HG02852 (cell line): ENCODE results near the gene SFXN3.

Experiments used
- ATAC-seq: cut with Tn5 transposase; IDR thresholded peaks from one replicate; pipeline ENCODE4 v1.9.1; 2021; ENCODE audit warnings: mild to moderate bottlenecking, moderate library complexity; ENCODE audit not compliant: unreplicated experiment

SFXN3 gene

DNA sequence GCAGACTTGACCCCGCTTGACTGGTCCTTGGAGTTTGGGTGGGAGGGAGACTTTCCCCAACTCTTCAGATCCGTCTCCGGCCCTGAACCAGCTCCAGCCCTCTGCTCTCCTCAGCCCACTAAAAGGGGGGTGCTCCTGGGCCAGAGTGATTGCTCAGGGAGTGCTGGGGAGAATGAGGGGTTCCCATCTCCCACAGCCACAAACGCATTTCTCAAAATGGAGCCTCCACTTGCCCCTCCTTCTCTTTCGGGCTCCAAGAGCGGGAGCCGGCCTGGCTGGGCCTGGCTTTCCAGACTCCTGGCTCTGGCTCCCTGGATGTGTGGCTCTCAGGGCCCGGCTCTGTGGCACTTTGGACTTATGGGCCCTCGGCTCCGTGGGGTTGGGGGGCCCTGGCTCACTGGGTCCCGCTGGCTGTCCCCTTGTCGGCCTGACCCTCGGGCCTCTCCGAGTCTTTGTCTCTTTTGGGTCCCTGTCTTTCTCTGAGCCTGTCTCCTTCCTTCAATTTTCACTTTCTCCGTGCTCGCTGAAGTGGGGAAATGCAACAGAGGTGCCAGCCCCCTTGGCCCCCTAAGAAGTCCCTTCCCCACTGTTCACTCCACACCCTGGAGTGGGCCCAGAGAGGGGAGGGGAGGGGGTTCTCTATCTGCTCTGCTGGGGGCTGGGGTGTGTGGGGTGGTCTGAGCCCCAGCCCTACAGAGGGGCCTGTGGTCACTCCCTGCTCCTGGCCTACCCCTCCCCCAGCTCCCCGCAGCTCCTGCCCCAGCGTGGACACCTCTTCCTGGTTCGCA lies 30.7 kb upstream of the SFXN3 start:
- ATAC-seq = no peak

DNA sequence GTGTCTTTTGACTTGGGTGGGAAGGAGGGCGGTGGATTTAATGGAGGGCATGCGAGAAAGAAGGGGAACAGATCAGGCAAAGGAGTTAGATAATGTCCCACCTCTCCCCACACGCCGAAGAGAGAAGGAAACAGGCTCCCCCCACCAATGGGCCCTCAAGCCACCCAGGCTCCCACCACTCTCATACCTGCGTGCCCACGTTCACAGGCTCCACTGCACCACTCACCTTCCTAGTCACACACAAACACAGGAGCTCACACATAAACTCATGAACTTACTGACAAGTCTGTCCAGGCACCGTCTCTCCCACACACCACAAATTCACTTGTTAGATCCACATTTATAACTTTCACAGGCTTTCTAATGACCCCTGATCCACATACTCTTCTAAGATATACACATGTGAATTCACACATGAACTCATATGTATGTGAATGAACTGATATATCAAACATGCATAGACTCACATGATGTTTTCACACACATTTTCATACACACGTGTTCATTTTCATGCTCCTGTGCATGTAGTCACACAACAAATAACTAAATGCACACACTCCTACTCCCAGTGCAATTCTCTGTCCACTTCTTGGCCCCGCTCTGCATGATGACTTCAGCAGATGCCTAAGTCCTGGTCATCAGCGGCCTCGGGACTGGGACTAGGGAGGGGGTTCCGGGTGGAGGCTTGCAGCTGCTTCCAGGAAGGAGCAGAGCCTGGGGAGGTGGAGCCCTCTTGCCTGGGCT lies 29.9 kb upstream of the SFXN3 start:
- ATAC-seq = no peak

DNA sequence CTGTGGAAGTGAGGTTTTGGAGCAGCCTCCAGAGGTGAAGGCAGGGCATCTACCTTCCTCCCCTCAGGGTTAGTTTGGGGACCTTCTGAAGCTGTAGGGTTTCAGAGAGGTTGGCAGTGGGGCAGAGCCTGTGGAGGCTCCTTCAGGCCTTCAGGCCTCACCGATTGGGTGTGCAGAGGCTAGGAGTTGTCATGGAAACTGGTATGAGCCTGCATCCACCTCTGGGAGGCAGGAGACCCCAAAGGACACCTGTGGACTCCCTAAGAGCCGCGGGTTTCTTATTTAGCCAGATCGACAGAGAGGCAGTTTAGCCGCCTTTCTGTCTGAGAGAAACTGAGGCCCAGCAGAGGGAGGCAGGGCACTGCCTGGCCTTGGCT lies 29.4 kb upstream of the SFXN3 start:
- ATAC-seq = no peak

DNA sequence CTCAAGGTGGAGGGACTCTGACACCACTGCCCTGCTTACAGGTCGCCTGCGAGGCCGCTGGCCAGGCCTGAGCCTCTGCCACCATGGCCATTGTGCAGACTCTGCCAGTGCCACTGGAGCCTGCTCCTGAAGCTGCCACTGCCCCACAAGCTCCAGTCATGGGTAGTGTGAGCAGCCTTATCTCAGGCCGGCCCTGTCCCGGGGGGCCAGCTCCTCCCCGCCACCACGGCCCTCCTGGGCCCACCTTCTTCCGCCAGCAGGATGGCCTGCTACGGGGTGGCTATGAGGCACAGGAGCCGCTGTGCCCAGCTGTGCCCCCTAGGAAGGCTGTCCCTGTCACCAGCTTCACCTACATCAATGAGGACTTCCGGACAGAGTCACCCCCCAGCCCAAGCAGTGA lies 28.6 kb upstream of the SFXN3 start:
- ATAC-seq = no peak

DNA sequence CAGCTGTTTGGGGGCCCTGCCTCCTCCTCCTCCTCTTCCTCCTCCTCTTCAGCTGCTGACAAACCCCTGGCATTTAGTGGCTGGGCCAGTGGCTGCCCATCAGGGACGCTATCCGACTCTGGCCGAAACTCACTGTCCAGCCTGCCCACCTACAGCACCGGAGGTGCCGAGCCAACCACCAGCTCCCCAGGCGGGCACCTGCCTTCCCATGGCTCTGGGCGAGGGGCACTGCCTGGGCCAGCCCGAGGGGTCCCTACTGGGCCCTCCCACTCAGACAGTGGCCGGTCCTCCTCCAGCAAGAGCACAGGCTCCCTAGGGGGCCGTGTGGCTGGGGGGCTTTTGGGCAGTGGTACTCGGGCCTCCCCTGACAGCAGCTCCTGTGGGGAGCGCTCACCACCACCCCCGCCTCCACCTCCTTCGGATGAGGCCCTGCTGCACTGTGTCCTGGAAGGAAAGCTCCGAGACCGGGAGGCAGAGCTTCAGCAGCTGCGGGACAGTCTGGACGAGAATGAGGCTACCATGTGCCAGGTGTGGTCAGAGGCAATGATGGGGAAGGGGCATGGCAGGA lies 27.3 kb upstream of the SFXN3 start:
- no peak for ATAC-seq

DNA sequence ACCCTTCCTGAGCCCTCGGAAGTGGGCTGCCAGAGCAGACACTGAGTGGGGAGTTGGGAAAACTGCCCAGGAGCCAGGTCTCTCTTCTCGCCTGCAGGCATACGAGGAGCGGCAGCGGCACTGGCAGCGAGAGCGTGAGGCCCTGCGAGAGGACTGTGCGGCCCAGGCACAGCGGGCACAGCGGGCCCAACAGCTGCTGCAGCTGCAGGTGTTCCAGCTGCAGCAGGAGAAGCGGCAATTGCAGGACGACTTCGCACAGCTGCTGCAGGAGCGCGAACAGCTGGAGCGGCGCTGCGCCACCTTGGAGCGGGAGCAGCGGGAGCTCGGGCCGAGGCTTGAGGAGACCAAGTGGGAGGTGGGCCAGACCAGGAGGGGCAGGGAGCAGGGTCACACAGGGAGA lies 25.7 kb upstream of the SFXN3 start:
- no peak for ATAC-seq

DNA sequence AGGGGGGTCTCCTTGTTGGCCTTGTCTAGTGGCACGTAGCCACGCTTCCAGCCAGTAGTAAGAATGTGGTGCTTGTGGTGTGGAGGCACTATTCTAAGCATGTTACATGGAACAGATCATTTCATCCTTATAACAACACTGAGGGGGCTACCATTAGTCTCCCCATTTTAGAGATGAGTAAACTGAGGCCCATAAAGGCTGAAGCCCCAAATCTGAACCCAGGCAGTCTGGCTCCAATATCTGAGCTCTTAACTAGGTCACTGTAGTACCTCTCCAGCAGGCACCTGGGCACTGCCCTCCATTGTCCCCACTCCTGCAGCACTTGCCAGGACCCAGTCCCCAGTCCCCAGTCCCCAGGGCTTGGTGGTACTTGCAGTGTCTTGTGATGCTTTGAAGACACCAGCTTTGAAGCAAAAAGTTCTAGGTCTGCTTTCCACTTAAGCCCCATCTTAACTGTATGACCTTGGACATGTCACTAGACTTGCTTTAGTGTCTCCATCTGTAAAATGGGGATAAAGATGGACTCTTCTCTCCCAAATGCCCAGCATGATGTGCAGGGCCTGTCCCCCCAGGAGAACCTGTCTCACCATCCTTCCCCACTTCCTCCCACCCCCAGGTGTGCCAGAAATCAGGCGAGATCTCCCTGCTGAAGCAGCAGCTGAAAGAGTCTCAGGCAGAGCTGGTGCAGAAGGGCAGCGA lies 25.0 kb upstream of the SFXN3 start:
- no peak for ATAC-seq

DNA sequence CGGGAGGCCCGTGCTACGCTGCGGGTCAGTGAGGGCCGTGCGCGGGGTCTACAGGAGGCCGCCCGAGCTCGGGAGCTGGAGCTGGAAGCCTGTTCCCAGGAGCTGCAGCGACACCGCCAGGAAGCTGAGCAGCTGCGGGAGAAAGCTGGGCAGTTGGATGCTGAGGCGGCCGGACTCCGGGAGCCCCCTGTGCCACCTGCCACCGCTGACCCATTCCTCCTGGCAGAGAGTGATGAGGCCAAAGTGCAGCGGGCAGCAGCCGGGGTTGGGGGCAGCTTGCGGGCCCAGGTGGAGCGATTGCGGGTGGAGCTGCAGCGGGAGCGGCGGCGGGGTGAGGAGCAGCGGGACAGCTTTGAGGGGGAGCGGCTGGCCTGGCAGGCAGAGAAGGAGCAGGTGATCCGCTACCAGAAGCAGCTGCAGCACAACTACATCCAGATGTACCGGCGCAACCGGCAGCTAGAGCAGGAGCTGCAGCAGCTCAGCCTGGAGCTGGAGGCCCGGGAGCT lies 24.4 kb upstream of the SFXN3 start:
- ATAC-seq = no peak

DNA sequence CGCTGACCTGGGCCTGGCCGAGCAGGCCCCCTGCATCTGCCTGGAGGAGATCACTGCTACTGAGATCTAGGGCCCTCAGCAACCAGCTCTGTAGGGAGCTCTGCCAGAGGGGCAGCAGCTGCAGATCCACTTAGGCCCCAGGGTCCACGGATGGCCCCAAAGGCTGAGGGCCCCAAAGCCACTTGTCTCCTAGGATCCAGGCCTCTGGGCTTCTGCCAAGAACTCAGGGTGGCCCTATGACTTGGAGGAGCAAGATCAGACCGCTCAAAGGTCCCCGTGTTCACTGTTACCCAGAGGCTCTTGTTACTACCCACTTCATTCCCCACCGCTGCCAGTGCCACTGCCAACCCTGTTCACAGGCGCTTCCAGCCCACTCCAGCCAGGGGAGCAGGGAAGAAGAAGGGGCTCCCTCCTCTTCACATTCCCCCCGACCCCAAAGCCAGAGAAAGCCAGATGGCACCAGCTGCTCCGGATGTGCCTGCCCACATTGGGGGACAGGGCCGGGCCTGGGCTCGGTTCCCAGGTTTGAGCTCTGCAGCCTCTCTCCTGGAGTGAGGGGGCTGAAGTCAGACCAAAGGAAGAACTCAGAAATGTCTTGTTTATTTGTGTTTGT lies 23.8 kb upstream of the SFXN3 start:
- no peak for ATAC-seq

DNA sequence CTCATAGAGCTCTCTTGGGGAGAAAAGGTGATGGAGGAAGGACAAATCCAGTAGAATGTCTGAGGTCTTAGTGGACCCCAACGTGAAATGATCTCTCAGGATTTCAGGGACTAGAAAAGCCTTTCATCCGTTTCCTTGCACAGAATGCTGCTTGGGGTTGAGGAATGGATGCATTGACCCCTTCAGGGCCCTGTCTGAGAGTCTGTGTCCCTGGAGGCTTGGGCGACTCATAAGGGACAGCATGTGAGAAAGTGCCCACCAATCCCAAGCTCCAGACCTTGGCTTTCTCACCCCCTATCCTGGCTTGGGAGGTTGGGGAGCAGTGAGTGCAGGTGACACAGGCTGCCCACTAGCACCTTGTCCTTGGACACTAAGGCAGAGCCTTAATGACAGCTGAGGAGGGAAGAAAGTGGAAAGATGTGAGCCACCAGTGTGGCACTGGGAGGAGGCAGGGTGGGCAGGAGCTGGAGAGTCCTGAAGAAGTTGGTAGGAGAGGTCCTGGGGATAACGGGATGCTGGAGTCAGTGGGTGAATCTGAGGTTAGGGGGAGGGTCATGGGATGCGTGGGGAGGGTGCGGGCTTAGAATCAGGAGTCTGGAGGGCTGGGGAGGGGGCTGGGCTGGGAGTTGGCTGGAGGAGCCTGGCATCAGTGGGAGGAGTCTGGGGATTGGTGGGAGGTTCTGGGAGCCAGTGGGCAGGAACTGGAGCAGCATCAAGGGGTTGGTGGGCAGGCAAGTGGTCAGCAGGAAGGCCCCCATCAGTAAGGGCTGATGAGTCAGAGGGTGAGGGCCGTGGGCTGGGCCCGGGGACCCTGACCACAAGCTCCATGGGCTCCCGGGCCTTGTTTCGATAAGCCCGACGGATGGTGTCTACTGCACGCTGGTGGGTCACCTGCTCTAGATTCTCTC lies 22.9 kb upstream of the SFXN3 start:
- ATAC-seq = no peak

DNA sequence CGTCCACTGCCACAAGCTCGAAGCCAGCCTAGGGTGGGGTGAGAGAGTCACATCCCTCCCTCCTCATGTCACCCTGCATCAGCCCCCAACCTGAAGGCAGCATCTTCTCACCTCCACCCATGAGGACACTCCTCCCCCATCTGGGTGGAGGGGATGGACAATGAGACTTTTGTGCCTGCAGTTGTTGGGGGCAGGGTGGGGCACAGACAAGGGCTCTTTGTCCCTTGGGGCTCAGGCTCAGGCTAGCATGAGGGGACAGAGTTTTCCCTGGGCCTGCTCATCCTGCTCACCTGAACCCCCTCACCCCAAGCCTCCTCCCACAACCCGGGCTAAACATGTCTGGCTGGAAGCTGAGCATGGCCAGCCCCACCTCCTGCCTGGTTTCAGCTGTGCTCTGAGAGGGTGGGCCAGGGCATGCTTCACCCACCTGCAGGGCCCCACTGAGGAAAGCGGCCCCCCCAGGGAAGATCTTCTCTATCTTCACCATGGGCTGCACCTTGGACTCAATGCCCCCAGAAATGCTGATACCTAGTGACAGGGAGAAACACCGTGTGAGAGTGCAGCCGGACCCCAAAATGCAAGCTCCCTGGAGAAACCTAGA lies 22.1 kb upstream of the SFXN3 start:
- ATAC-seq = no peak

DNA sequence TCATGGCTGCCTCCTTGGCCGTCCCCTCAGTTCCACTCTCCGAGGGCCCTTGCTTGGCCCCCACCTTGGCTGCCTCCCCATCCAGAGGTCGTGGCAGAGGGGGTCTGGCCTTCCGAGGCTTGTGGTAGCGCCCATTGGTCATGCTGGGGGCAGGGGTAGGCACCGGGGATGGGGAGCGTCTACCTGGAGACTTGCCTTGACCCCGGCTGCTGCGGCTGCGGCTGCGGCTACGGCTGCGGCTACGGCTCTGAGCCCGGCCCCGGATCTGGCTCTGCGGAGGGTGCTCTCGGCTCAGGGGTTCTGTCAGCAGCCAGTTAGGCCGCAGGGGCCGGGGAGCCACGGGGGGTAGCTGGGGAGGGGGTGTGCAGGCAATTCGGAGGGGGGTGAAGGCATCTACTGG lies 20.7 kb upstream of the SFXN3 start:
- ATAC-seq = no peak

DNA sequence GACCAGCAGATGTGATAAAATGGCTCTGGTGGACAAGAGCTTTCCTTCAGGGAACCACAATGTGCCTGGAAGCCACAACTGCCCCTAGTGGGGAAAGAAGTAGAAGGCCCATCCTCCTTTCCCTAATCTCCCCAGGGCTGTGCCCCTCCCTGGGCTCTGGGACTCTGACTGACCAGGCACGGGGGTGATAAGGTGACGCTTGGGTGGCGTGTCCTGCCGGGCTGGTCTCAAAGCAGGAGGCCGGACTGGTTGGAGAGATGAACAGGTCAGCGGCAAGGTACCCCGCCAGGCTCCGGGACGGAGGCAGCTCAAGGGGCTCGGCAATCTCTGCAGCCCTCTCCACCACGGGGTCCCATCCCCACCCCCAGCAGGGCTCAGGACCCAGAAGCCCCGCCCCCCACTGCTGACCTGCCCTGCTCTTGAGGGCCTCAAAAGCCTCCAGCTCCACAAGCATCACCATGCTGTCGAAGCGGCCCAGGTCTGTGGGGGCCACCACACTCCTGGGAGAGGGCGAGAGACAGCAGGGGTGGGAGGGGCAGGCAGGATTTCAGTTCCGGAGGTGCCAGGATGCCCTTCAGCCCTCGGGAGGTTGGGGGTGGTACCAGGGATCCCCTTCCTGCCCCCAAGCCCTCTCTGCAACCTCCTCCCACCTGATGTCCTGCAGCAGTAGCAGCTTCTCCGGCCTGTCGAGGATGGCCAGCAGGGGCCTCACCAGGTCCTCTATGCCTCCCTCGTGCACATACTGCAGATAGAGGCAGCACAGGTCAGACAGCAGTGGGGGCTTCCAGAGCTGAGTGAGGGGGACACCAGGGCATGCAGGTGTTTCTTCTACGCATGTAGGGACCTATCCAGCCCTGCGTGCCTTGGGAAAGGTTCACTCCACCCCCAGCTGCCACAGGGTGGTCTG lies 19.3 kb upstream of the SFXN3 start:
- no peak for ATAC-seq

DNA sequence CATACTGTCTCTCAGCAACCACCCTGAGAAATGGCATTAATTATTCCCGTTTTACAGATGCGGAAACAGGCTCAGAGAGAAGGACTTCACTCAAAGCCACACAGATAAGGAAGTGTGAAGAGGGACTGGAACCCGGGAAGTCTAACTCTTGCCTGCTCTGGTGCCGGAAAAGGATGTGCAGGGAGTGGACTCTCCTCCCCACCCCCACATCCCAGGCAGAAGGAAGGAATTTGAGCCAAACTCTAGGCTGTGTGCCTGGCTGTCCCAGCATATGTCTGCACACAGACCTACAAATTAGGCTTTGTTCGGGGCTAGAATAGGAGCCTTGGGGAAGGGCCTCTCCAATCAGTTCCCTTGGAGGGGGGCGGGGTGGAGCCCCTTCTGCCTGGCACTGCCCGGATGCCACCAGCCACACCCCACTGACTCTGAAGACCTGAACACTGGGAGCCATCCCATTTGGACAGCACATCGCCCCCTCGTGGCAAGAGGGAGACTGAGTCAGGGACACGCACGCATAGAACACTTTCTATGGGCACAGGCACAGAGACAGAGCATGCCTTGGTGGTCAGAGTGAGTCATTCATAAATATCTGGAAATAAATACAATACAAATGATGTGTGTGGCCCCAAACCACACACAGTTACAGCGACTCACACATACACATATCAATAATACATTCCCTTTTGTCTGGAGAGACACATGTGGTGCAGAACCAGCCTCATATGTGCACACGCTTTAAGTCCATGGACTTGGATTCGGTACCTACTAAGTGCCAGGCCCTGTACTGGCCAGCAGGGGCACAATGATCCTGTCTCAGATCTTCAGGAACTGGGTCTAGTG lies 18.3 kb upstream of the SFXN3 start:
- peak; percentile 77 for ATAC-seq

DNA sequence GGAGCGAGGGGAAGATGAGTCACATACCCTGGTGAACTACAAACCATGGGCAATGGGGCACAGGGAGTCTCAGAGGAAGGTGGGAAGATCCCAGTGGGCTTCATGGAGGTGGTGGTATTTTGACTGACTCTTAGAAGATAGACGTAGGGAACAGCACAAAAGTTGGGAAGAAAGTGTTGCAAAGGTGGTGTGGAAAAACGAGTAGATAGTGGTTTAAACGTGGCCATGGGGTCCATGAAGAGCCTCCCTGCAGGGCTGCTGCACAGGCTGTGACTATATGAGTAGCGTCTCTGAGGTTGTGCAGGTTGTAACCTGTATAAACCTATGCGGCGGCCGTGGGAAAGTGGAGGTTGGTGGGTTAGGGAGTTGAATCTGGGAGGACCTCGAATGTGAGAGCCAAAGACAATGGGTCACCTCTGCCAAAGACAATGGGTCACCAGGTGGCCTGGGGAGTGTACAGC lies 17.6 kb upstream of the SFXN3 start:
- no peak for ATAC-seq

DNA sequence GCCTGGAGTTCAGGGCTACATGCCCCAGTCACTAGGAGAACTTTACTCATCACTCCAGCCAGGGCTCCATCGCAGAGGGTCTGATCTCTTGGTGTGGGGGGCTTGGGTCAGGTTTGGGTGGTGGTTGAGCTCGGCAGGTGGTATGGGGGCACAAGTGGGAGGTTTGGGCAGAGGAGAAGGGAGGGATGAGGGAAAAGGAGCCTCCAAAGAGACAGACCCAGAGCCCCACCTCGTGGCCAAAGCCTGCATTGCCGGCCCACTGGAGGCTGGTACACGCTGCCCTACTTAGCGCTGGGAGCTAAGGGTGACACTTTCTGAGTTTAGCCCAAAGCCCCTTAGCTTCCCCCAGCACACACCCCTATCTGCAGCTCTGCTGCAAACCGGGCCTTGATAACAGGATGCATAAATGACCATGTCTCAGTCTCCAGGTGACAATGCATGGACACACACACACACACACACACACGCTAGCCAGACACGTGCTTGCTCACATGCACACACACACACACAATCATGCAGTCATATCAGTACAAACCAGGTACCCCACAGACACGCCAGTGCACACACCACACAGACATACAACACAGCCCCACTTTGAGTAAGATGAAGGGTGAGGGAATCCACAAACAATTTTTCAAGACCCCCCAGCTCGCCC lies 16.7 kb upstream of the SFXN3 start:
- no peak for ATAC-seq

DNA sequence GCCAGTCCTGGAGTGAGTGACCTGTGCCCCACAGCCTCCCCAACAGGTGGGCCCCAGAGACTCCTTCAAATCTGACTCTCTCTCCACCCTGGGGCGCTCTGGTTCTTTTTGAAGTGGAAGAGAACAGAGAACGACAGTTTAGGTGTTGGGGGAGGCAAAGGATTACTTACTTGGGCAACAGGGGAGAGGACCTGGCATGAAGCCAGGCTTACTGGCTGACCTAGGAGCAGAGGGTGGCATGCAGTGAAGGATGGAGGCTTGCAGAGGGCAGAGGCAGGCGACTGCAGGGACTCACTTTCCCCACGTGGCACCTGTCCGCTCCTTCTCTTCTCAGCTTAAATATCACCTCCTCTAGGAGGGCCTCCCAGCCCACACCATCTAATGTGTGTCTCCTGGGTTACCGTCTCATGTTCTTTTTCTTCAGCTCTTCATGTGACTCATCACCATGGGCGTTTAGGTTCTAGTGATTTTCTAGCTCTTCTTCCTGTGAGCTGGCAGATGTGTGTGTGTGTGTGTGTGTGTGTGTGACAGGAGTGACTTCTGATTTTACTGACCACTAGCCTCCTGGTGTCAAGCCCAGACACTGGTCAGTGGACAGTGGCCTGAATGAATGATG lies 16.0 kb upstream of the SFXN3 start:
- ATAC-seq = no peak
